ENCODE measurements around the gene ARID3A. TPM values are rescaled to one million over a fixed set of nuclear protein-coding genes. Genes with fewer than 3 reads are reported as not detected.

Gene ARID3A
- total RNA-seq, 1 experiment from 2014 or later: 28.9 TPM

GRCh38 chr19:994516-994915 is 68.7 kb downstream of the ARID3A start:
- POLR2A ChIA-PET: interaction anchor here (0.5 kb wide), 1 partner anchor 35 kb away, joined by 3 read pairs; no protein-coding TSS in a partner anchor
- in situ Hi-C loops (cut with HindIII; ENCODE audit: low pct_unique_long_range_greater_than_20kb, low sequenced_read_pairs): no loop called here
- no peaks in the 10 kb centered on the region for H3K36me3 ChIP-seq (ENCODE audit: control insufficient read depth, insufficient read depth, low read length)

GRCh38 chr19:995051-995827 is 69.4 kb downstream of the ARID3A start:
- Histone ChIP-seq H3K27ac (ENCODE audit: low read length) (no peak overlapping the region), H3K27me3 (ENCODE audit: control insufficient read depth, insufficient read depth, low read length) (no peaks in the 10 kb centered on the region), H3K9me3 (ENCODE audit: control insufficient read depth, insufficient read depth, low read depth, low read length) (no peaks in the 10 kb centered on the region), H3K36me3 (ENCODE audit: control insufficient read depth, insufficient read depth, low read length) (no peaks in the 10 kb centered on the region), H3K4me3 (ENCODE audit: low read depth in 2 of 2, low read length in 2 of 2) (no peak overlapping the region), H3K4me1 (ENCODE audit: control insufficient read depth, insufficient read depth, low read length) (peaks cover 8% of the 10 kb centered on the region)
- POLR2A ChIA-PET: no interaction called here
- in situ Hi-C loops (cut with HindIII; ENCODE audit: low pct_unique_long_range_greater_than_20kb, low sequenced_read_pairs): no loop called here
- DNase-seq (ENCODE audit: low read depth, low spot score) (no peak), ATAC-seq (peak; percentile 26; the same call in 1 of the 2 replicates)
- intact Hi-C loops (cut with micrococcal nuclease; ENCODE audit: unreplicated experiment): loop anchor here (5.0 kb wide), 1 partner anchor 138 kb away; the partner anchor contains the start of gene CFD
- CTCF ChIA-PET: interaction anchor here (0.5 kb wide), 1 partner anchor 72 kb away, joined by 5 read pairs; no protein-coding TSS in a partner anchor
- TSS peak; percentile 62 for BruUV-seq (replicated peaks)
- TF ChIP-seq SIN3A (IDR thresholded peaks at IDR 0.05; ENCODE audit: borderline replicate concordance, insufficient read depth, low read depth, low read length) (no peak), CTCF (IDR thresholded peaks at IDR 0.05) (no peak), TCF7L2 (IDR thresholded peaks at IDR 0.05; ENCODE audit: low read depth, low read length) (no peak), REST (IDR thresholded peaks at IDR 0.05; ENCODE audit: insufficient read depth in 1 of 2, low read depth in 2 of 2, low read length in 1 of 2) (no peak)

More at GRCh38 chr19:994516-994915, 68.7 kb downstream of the ARID3A start:
- BruUV-seq (replicated peaks): no TSS peak
- no peak for ATAC-seq
- H3K27me3 ChIP-seq (ENCODE audit: control insufficient read depth, insufficient read depth, low read length): no peaks in the 10 kb centered on the region
- no peaks in the 10 kb centered on the region for H3K9me3 ChIP-seq (ENCODE audit: control insufficient read depth, insufficient read depth, low read depth, low read length)
- no peak for TF ChIP-seq TCF7L2 (IDR thresholded peaks at IDR 0.05; ENCODE audit: low read depth, low read length)
- TF ChIP-seq SIN3A (IDR thresholded peaks at IDR 0.05; ENCODE audit: borderline replicate concordance, insufficient read depth, low read depth, low read length): no peak
- no peak for TF ChIP-seq POLR2AphosphoS5 (IDR thresholded peaks at IDR 0.05; ENCODE audit: low read depth, low read length)
- TF ChIP-seq REST (IDR thresholded peaks at IDR 0.05; ENCODE audit: insufficient read depth in 1 of 2, low read depth in 2 of 2, low read length in 1 of 2): no peak
- no peak for TF ChIP-seq CTCF (IDR thresholded peaks at IDR 0.05)
- intact Hi-C loops (cut with micrococcal nuclease; ENCODE audit: unreplicated experiment): no loop called here
- H3K4me1 ChIP-seq (ENCODE audit: control insufficient read depth, insufficient read depth, low read length): peaks cover 8% of the 10 kb centered on the region
- H3K27ac ChIP-seq (ENCODE audit: low read length): no peak overlapping the region
- H3K4me3 ChIP-seq (ENCODE audit: low read depth in 2 of 2, low read length in 2 of 2): no peak overlapping the region
- CTCF ChIA-PET: no interaction called here
- no peak for DNase-seq (ENCODE audit: low read depth, low spot score)

Measured in Panc1 (cell line).